Mammary epithelial cell (primary cell): Measurements from ENCODE around the gene APP.

ENCODE experiments used
- EZH2 ChIP-seq: IDR thresholded peaks from 2 replicates; pipeline ENCODE4 v1.6.1; 2012; ENCODE audit warnings: low read length, inconsistent platforms, borderline replicate concordance
- TF ChIP-seq, protein P1 (sequence below), 2 donors: IDR thresholded peaks in 1 of 2; conservative IDR thresholded peaks in 1 of 2; 2 replicates each; pipeline ENCODE4 v1.5.1; 2011 to 2012; ENCODE audit warnings: inconsistent platforms in 2 of 2, low read length in 2 of 2, mild to moderate bottlenecking in 2 of 2, control low read depth in 1 of 2, low read depth in 1 of 2; ENCODE audit not compliant: insufficient read depth in 1 of 2; ENCODE audit errors: extremely low read depth in 1 of 2

DNA sequence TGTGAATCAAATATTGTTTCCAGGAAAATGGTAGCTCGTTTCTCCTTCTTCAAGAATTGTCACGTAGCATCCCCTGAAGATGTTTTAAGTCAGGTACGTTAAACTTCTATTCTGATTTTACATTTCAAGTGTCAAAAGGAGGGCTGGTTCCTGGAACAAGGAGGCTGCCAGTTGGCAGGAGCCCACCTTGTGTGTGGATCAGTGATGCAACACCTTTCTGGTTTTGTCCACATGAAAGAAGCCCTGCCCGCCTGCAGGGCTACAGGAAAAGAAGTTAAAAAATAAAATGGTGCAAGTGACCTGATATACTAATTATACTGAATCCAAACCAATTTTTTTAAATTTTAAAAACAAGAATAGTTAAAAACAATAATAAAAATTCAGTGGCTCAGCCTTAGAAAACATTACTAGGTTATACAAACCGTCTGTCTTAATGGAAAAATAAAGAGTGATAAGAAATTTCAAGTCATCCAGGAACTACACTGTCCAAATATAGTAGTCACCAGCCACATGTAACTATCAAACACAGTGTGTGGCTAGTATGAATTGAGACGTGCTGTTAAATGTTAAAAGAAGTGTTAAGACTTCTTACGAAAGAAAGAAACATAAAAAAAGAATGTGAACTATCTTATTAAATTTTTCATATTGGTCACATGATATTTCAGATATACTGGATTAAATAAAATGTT, 123.1 kb downstream of the APP start:
- TF ChIP-seq, protein P1, sequence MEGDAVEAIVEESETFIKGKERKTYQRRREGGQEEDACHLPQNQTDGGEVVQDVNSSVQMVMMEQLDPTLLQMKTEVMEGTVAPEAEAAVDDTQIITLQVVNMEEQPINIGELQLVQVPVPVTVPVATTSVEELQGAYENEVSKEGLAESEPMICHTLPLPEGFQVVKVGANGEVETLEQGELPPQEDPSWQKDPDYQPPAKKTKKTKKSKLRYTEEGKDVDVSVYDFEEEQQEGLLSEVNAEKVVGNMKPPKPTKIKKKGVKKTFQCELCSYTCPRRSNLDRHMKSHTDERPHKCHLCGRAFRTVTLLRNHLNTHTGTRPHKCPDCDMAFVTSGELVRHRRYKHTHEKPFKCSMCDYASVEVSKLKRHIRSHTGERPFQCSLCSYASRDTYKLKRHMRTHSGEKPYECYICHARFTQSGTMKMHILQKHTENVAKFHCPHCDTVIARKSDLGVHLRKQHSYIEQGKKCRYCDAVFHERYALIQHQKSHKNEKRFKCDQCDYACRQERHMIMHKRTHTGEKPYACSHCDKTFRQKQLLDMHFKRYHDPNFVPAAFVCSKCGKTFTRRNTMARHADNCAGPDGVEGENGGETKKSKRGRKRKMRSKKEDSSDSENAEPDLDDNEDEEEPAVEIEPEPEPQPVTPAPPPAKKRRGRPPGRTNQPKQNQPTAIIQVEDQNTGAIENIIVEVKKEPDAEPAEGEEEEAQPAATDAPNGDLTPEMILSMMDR (conservative IDR thresholded peaks at IDR 0.05 in 1 of 2, IDR thresholded peaks at IDR 0.05 in 1 of 2; ENCODE audit: extremely low read depth in 1 of 2, insufficient read depth in 1 of 2, low read depth in 1 of 2, low read length in 2 of 2) = no peak
- no peak for TF ChIP-seq EZH2
